Ishikawa (cell line): ENCODE data around the gene RAET1G.

Experiments
- CEBPB ChIP-seq: IDR thresholded peaks from 2 replicates; pipeline ENCODE4 v1.6.1; 2012
- EGR1 ChIP-seq: IDR thresholded peaks from 2 replicates; pipeline ENCODE4 v1.6.1; 2012
- EP300 ChIP-seq: IDR thresholded peaks from 2 replicates; pipeline ENCODE4 v1.6.1; 2012; ENCODE audit warnings: borderline replicate concordance
- NFIC ChIP-seq: IDR thresholded peaks from 2 replicates; pipeline ENCODE4 v1.6.1; 2012
- RAD21 ChIP-seq: IDR thresholded peaks from 2 replicates; pipeline ENCODE4 v1.6.1; 2012; ENCODE audit warnings: low read depth
- TAF1 ChIP-seq: IDR thresholded peaks from 2 replicates; pipeline ENCODE4 v1.6.1; 2012; ENCODE audit warnings: low read depth, mild to moderate bottlenecking
- YY1 ChIP-seq: IDR thresholded peaks from 2 replicates; pipeline ENCODE4 v1.6.1; 2012; ENCODE audit warnings: low read depth
- ZBTB7A ChIP-seq: IDR thresholded peaks from 2 replicates; pipeline ENCODE4 v1.6.1; 2012; ENCODE audit warnings: low read depth
- TF ChIP-seq, protein P1 (sequence below): IDR thresholded peaks from 2 replicates; pipeline ENCODE4 v1.6.1; 2012
- TF ChIP-seq, protein P2 (sequence below): IDR thresholded peaks from 2 replicates; pipeline ENCODE4 v1.6.1; 2012; ENCODE audit warnings: low read depth, mild to moderate bottlenecking

DNA sequence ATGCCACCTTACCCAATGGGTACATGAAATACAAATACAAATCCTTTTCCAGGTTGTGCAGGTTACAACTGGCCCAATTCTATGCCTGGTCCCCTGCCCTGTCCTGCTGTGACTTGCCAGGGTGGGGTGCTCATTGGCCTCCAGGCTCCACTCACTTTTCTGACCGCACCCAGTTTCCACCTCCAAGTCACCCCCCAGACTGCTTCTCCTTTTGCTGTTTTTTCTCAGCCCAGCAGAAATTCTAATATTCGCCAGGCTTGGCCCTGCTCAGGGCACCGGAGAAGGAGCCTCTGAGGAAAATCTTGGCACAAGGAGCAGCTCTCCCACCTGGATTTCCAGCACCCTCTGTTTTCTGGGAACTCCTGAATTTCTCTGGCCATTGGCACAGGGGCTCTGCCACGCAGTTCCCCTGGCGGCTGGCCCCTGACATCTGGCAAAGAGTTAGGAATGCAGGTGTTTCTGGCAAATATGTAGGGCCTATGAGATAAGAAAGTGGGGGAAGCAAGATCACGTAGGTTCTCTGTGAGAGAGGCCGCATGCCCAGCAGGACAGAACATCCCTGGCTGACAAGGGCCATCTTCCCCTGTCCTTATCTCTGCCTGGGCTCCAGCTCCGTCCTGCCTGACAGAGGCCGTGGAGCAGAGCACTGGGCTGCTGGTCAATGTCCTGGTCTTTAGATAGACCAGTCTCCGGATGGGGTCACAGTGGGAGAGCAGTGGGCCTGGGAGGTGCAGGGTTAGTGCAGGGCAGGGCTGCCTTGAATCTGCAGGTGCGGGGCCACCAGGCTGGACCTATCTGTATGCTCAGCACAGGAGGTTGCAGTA is 22.1 kb downstream of the RAET1G start:
- TF ChIP-seq EGR1 (no peak), EP300 (no peak), ZBTB7A (no peak), NFIC (no peak), RAD21 (no peak), YY1 (no peak), TAF1 (no peak), CEBPB (no peak)
- TF ChIP-seq, protein P1, sequence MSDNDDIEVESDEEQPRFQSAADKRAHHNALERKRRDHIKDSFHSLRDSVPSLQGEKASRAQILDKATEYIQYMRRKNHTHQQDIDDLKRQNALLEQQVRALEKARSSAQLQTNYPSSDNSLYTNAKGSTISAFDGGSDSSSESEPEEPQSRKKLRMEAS: no peak
- TF ChIP-seq, protein P2, sequence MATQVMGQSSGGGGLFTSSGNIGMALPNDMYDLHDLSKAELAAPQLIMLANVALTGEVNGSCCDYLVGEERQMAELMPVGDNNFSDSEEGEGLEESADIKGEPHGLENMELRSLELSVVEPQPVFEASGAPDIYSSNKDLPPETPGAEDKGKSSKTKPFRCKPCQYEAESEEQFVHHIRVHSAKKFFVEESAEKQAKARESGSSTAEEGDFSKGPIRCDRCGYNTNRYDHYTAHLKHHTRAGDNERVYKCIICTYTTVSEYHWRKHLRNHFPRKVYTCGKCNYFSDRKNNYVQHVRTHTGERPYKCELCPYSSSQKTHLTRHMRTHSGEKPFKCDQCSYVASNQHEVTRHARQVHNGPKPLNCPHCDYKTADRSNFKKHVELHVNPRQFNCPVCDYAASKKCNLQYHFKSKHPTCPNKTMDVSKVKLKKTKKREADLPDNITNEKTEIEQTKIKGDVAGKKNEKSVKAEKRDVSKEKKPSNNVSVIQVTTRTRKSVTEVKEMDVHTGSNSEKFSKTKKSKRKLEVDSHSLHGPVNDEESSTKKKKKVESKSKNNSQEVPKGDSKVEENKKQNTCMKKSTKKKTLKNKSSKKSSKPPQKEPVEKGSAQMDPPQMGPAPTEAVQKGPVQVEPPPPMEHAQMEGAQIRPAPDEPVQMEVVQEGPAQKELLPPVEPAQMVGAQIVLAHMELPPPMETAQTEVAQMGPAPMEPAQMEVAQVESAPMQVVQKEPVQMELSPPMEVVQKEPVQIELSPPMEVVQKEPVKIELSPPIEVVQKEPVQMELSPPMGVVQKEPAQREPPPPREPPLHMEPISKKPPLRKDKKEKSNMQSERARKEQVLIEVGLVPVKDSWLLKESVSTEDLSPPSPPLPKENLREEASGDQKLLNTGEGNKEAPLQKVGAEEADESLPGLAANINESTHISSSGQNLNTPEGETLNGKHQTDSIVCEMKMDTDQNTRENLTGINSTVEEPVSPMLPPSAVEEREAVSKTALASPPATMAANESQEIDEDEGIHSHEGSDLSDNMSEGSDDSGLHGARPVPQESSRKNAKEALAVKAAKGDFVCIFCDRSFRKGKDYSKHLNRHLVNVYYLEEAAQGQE: no peak
